Measurements from ENCODE around the gene NTM. TPM values are rescaled to one million over a fixed set of nuclear protein-coding genes. Genes with fewer than 3 reads are reported as not detected.

NTM gene
- total RNA-seq, 1 donor from 2014 or later = 82.7 TPM

DNA sequence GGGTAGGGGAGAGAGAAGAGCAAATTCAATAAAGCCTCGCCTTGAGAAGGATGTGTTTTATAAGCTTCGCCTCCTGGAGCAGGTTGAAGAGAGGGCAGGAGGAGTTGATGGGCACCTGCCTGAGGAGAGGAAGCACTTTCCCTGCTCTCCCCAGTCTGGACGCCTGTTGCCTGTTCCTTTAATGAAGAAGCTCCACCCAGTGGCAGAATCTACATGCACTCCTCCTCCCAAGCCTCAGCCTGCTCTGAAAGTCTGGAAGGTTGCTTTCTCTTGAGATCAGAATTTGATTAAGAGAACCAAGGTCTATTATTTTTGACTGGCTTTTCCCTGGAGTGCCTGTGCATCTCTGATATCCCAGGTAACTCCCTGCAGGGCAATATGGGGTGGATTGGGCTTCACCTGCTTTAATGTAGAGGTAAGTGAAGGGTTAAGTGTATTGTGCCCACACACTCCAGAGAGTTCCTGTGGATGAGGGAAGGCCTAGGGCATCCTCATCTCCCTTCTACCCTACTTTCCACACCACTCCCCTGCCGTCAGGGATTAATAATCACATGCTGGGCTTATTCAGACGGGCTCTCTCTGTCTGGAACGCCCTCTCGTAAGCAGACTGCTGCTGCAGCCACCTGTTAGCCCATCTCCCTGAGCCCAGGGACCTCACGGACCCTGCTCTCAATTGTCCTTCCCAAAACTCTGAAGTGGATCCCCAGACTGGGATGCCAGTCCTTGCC is 22.3 kb downstream of the NTM start:
- no peaks in the 10 kb centered on the region for H3K4me1 Mint-ChIP-seq (ENCODE audit: unreplicated experiment)
- TF ChIP-seq CTCF (IDR thresholded peaks at IDR 0.05) = no peak
- no peak for DNase-seq (ENCODE audit: extremely low spot score, unreplicated experiment)
- H3K36me3 Mint-ChIP-seq (ENCODE audit: unreplicated experiment) = no peaks in the 10 kb centered on the region
- no peak overlapping the region for H3K27ac Mint-ChIP-seq (ENCODE audit: unreplicated experiment)
- no peaks in the 10 kb centered on the region for H3K9me3 Mint-ChIP-seq (ENCODE audit: unreplicated experiment)
- no peak overlapping the region for H3K4me3 Mint-ChIP-seq (ENCODE audit: unreplicated experiment)
- H3K27me3 Mint-ChIP-seq (ENCODE audit: unreplicated experiment) = no peaks in the 10 kb centered on the region

GRCh38 chr11:131393691-131394090 is 23.3 kb downstream of the NTM start:
- Mint-ChIP-seq H3K9me3 (ENCODE audit: unreplicated experiment) (no peaks in the 10 kb centered on the region), H3K4me3 (ENCODE audit: unreplicated experiment) (no peak overlapping the region)

GRCh38 chr11:131397675-131398074 is 27.3 kb downstream of the NTM start:
- Mint-ChIP-seq H3K4me1 (ENCODE audit: unreplicated experiment) (no peaks in the 10 kb centered on the region), H3K4me3 (ENCODE audit: unreplicated experiment) (no peak overlapping the region), H3K27me3 (ENCODE audit: unreplicated experiment) (no peaks in the 10 kb centered on the region), H3K9me3 (ENCODE audit: unreplicated experiment) (no peaks in the 10 kb centered on the region), H3K36me3 (ENCODE audit: unreplicated experiment) (no peaks in the 10 kb centered on the region), H3K27ac (ENCODE audit: unreplicated experiment) (no peak overlapping the region)
- TF ChIP-seq CTCF (IDR thresholded peaks at IDR 0.05) = no peak
- no peak for DNase-seq (ENCODE audit: extremely low spot score, unreplicated experiment)

More at GRCh38 chr11:131393691-131394090, 23.3 kb downstream of the NTM start:
- DNase-seq (ENCODE audit: extremely low spot score, unreplicated experiment) = no peak
- no peaks in the 10 kb centered on the region for H3K4me1 Mint-ChIP-seq (ENCODE audit: unreplicated experiment)
- H3K36me3 Mint-ChIP-seq (ENCODE audit: unreplicated experiment) = no peaks in the 10 kb centered on the region
- H3K27me3 Mint-ChIP-seq (ENCODE audit: unreplicated experiment) = no peaks in the 10 kb centered on the region
- no peak overlapping the region for H3K27ac Mint-ChIP-seq (ENCODE audit: unreplicated experiment)
- no peak for TF ChIP-seq CTCF (IDR thresholded peaks at IDR 0.05)

DNA sequence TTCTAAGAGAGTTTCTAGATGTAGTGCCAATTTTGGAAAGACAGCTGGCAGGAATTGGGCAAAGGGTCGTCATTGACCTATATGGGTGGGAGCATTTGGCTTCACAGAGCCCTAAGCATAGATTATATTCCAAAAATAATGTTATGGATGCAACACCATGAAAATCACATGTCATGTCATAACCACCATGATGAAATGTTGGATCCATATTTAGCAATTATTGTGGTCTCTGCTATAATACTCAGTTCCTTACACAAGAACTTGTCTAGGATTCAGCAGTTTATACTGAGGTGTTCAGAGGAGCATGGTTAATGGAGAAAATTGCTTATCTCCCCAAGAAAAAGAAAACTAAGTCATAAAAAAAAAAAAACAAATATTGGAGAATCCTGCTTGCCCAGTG is 31.6 kb downstream of the NTM start:
- no peak overlapping the region for H3K4me3 Mint-ChIP-seq (ENCODE audit: unreplicated experiment)
- TF ChIP-seq CTCF (IDR thresholded peaks at IDR 0.05) = no peak
- H3K27me3 Mint-ChIP-seq (ENCODE audit: unreplicated experiment) = no peaks in the 10 kb centered on the region
- H3K4me1 Mint-ChIP-seq (ENCODE audit: unreplicated experiment) = no peaks in the 10 kb centered on the region
- no peak for DNase-seq (ENCODE audit: extremely low spot score, unreplicated experiment)
- no peak overlapping the region for H3K27ac Mint-ChIP-seq (ENCODE audit: unreplicated experiment)
- H3K9me3 Mint-ChIP-seq (ENCODE audit: unreplicated experiment) = no peaks in the 10 kb centered on the region
- no peaks in the 10 kb centered on the region for H3K36me3 Mint-ChIP-seq (ENCODE audit: unreplicated experiment)

DNA sequence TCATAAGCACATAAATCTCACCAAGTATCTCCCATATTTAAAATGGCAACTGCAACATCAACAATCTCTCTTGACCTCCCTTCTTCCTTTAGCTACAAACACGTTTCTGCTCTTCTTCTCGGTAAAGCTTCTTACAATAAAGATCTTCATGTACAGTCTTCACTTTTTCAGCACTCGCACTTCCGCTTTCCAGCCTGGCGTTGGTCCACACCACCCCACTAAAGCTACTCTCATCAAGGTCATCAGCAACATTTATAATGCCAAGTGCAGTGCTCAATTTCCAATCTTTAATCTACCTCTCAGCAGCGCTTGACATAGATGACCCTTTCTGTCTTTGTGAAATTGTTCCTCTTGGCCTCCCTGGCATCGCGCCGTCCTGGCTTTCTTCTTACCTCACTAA is 33.6 kb downstream of the NTM start:
- H3K4me3 Mint-ChIP-seq (ENCODE audit: unreplicated experiment) = no peak overlapping the region
- H3K9me3 Mint-ChIP-seq (ENCODE audit: unreplicated experiment) = no peaks in the 10 kb centered on the region
- no peak for DNase-seq (ENCODE audit: extremely low spot score, unreplicated experiment)
- H3K36me3 Mint-ChIP-seq (ENCODE audit: unreplicated experiment) = no peaks in the 10 kb centered on the region
- no peak for TF ChIP-seq CTCF (IDR thresholded peaks at IDR 0.05)
- no peaks in the 10 kb centered on the region for H3K4me1 Mint-ChIP-seq (ENCODE audit: unreplicated experiment)
- no peak overlapping the region for H3K27ac Mint-ChIP-seq (ENCODE audit: unreplicated experiment)
- peaks cover 5% of the 10 kb centered on the region for H3K27me3 Mint-ChIP-seq (ENCODE audit: unreplicated experiment)

Measured in osteocyte (in vitro differentiated cells).